SK-N-SH (cell line): ENCODE measurements around the gene TFAP2A. TPM values are rescaled to one million over a fixed set of nuclear protein-coding genes. Genes with fewer than 3 reads are reported as not detected.

Experiments
- CTCF ChIA-PET: fragments of 300-600, 350-600 bp; formaldehyde crosslinking; extraction: SDS; loops from one replicate; lab custom pipeline; 2021; lab: Yijun Ruan, JAX
- POLR2A ChIA-PET: fragments of 350-600 bp; sonication (Branson Sonifier 250); formaldehyde crosslinking; extraction: SDS; loops from one replicate; lab custom pipeline; 2020; ENCODE audit warnings: antibody characterized with exemption, inconsistent platforms; lab: Yijun Ruan, JAX
- DNase-seq: peaks from one replicate; pipeline ENCODE4 v3.0.0; 2012
- H2AFZ ChIP-seq: fragments of 200-600 bp; sonication (generic); 2 replicates; pipeline ENCODE4 v1.8.1; 2016; ENCODE audit warnings: antibody characterized with exemption, mild to moderate bottlenecking, low read depth
- H3F3A ChIP-seq: fragments of 200-600 bp; sonication (generic); replicated peaks from 2 replicates; pipeline ENCODE3; 2016; ENCODE audit warnings: antibody characterized with exemption, mild to moderate bottlenecking; ENCODE audit not compliant: insufficient read depth
- H3K27ac ChIP-seq, 2 experiments: fragments of 200-500 bp in 1 of 2; fragments of 200-600 bp in 1 of 2; sonication (Bioruptor generic) in 1 of 2; sonication (generic), shearing (Covaris generic) in 1 of 2; 2 replicates each; pipeline versions ENCODE4 v1.5.1 to v1.6.1; 2014 to 2016; ENCODE audit warnings: low read depth in 2 of 2, inconsistent platforms in 1 of 2, low read length in 1 of 2, mild to moderate bottlenecking in 1 of 2, mixed read lengths in 1 of 2
- H3K27me3 ChIP-seq: fragments of 200-600 bp; sonication (generic), shearing (Covaris generic); 2 replicates; pipeline ENCODE4 v1.6.1; 2016; ENCODE audit warnings: mixed run types; ENCODE audit not compliant: insufficient read depth
- H3K36me3 ChIP-seq, 2 experiments: fragments of 200-500 bp in 1 of 2; fragments of 200-600 bp in 1 of 2; sonication (Bioruptor generic) in 1 of 2; sonication (generic) in 1 of 2; replicated peaks in 1 of 2; 2 replicates each; pipeline versions ENCODE3 to v1.5.1; 2014 to 2016; ENCODE audit warnings: low read length in 1 of 2, mild to moderate bottlenecking in 1 of 2; ENCODE audit not compliant: insufficient read depth in 2 of 2, control insufficient read depth in 1 of 2
- H3K4me1 ChIP-seq, 2 experiments: fragments of 200-500 bp in 1 of 2; fragments of 200-600 bp in 1 of 2; sonication (Bioruptor generic) in 1 of 2; sonication (generic), shearing (Covaris generic) in 1 of 2; 2 replicates each; pipeline versions ENCODE4 v1.5.1 to v1.6.1; 2014 to 2016; ENCODE audit warnings: low read depth in 1 of 2, low read length in 1 of 2, mixed run types in 1 of 2; ENCODE audit not compliant: insufficient read depth in 2 of 2, control insufficient read depth in 1 of 2
- H3K4me2 ChIP-seq: fragments of 200-600 bp; sonication (generic), shearing (Covaris generic); 2 replicates; pipeline ENCODE4 v1.6.1; 2017; ENCODE audit warnings: mixed run types
- H3K4me3 ChIP-seq, 2 experiments: fragments of 200-500 bp in 1 of 2; fragments of 200-600 bp in 1 of 2; sonication (Bioruptor generic) in 1 of 2; sonication (generic), shearing (Covaris generic) in 1 of 2; 2 replicates each; pipeline versions ENCODE4 v1.5.1 to v1.8.1; 2014 to 2016; ENCODE audit warnings: low read depth in 2 of 2, inconsistent platforms in 1 of 2, low read length in 1 of 2, mild to moderate bottlenecking in 1 of 2, mixed read lengths in 1 of 2, moderate library complexity in 1 of 2
- H3K79me2 ChIP-seq: fragments of 200-600 bp; sonication (generic); 2 replicates; pipeline ENCODE4 v1.8.1; 2017; ENCODE audit warnings: mild to moderate bottlenecking; ENCODE audit not compliant: insufficient read depth
- H3K9ac ChIP-seq: fragments of 200-600 bp; sonication (generic); 2 replicates; pipeline ENCODE4 v1.6.1; 2017; ENCODE audit warnings: mixed run types
- H3K9me2 ChIP-seq: fragments of 200-600 bp; sonication (generic); 2 replicates; pipeline ENCODE4 v1.6.1; 2017; ENCODE audit warnings: mixed run types
- H3K9me3 ChIP-seq: fragments of 200-600 bp; sonication (generic); 2 replicates; pipeline ENCODE4 v1.6.1; 2017; ENCODE audit warnings: mixed run types, mild to moderate bottlenecking, moderate library complexity
- H4K20me1 ChIP-seq: fragments of 200-600 bp; sonication (generic); 2 replicates; pipeline ENCODE4 v1.6.1; 2017; ENCODE audit warnings: mild to moderate bottlenecking, mixed run types; ENCODE audit not compliant: insufficient read depth
- FOSL2 ChIP-seq: IDR thresholded peaks from 2 replicates; pipeline ENCODE4 v1.4.0; 2012; ENCODE audit warnings: low read depth, mild to moderate bottlenecking, moderate library complexity, borderline replicate concordance
- RXRA ChIP-seq: IDR thresholded peaks from 2 replicates; pipeline ENCODE4 v1.4.0; 2012; ENCODE audit warnings: low read depth, mild to moderate bottlenecking, borderline replicate concordance
- WGBS: methylation state at CpG from one replicate; pipeline ENCODE4 v1.1.6; 2017; ENCODE audit warnings: low lambda C conversion rate; 5-methylcytosine and 5-hydroxymethylcytosine counted together
- polyA plus RNA-seq, 3 experiments: library from polyadenylated mRNA; depleted of rRNA; stranded (reverse); fragments of >200 nt; gene quantifications; 2 replicates each; pipeline ENCODE4 v1.2.3, GENCODE V29; 2012
- small RNA-seq, 7 experiments: library from RNA; depleted of rRNA; stranded (forward); fragments of <200 nt; gene quantifications; one replicate each; pipeline ENCODE3, GENCODE V24; 2012

Gene TFAP2A
- polyA plus RNA-seq, 1 of the 3 experiments (the other 2 are of a cell fraction): 0.07 TPM

- H3K36me3 ChIP-seq: no peaks in the 10 kb centered on the region
- ChIA-PET POLR2A (no interaction called here), CTCF (no interaction called here)
- H3K4me3 ChIP-seq: no peak overlapping the region
- H2AFZ ChIP-seq: no peak overlapping the region
- H3K27me3 ChIP-seq: peaks cover 33% of the 10 kb centered on the region; the same call in 1 of the 2 replicates
- H3K9me2 ChIP-seq: no peaks in the 10 kb centered on the region
- H3K4me2 ChIP-seq: no peak overlapping the region
- no peaks in the 10 kb centered on the region for H3K79me2 ChIP-seq
- TF ChIP-seq RXRA (no peak), FOSL2 (peak; percentile 53; the same call in 1 of the 2 replicates)
- no peaks in the 10 kb centered on the region for H3F3A ChIP-seq
- H3K9me3 ChIP-seq: no peaks in the 10 kb centered on the region
- WGBS: 10% methylated on average over 11 of the region's 11 CpGs
- no peak for DNase-seq
- no peaks in the 10 kb centered on the region for H3K4me1 ChIP-seq
- no peak overlapping the region for H3K27ac ChIP-seq
- no peaks in the 10 kb centered on the region for H4K20me1 ChIP-seq
- H3K9ac ChIP-seq: no peak overlapping the region
Measured at GRCh38 chr6:10347561-10348327, 67.1 kb downstream of the TFAP2A start.

Small RNA genes lying within 50 kb of the gene (small RNA-seq; reads per million reads assigned to genes)
- gene MIR5689: 0 reads per million in 7 experiments

Other genes with a start within 250 kb of the TFAP2A start
- gene GCNT2, start 106.3 kb upstream of the TFAP2A start, polyA plus RNA-seq (2012; rRNA removed): 0.13 and 0.29 TPM in 2 replicates